ENCODE data around the gene PSMB7.

The PSMB7 gene

DNA sequence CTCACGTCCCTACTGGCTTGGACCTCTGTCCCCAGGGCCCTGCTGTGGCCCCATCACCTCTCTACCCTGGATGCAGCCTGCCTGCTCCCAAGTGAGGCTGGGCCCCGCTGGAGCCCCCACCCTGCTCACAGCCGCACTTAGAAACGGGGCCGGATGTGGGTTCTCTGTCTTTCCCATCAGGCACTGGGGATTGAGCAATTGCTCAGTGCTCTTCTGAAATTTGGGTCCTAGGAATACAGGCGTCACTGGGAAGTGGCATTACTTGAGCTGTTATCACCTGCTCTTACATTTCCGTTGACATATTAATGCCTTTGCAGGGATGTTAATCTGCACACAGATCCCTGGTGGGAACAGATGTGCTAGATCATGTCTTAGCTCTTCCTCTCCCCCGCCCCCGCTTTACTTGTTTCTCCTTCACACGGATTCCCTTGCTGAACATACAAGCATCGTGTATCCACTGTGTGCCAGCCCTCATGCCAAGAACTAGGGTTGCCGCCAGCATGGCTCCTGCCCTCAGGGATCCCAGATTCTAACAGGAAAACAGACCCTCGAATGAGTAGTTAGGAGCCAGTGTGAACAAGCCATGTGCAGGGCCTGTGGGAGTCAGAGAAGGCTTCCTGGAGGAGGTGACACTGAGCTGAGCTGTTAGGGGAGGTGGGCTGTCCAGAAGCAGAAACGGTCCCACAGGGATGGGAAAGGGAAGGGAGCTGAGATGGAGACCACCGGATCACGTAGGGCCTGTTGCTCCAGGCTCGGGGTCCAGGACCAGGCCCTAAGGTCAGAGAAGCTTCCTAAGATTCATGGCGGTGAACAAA, 92.4 kb downstream of the PSMB7 start:
- H3K4me3 ChIP-seq (ENCODE audit: low read length): no peak overlapping the region
- no peak overlapping the region for H2AFZ ChIP-seq (ENCODE audit: low read length)
- TF ChIP-seq, protein P1, sequence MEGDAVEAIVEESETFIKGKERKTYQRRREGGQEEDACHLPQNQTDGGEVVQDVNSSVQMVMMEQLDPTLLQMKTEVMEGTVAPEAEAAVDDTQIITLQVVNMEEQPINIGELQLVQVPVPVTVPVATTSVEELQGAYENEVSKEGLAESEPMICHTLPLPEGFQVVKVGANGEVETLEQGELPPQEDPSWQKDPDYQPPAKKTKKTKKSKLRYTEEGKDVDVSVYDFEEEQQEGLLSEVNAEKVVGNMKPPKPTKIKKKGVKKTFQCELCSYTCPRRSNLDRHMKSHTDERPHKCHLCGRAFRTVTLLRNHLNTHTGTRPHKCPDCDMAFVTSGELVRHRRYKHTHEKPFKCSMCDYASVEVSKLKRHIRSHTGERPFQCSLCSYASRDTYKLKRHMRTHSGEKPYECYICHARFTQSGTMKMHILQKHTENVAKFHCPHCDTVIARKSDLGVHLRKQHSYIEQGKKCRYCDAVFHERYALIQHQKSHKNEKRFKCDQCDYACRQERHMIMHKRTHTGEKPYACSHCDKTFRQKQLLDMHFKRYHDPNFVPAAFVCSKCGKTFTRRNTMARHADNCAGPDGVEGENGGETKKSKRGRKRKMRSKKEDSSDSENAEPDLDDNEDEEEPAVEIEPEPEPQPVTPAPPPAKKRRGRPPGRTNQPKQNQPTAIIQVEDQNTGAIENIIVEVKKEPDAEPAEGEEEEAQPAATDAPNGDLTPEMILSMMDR (IDR thresholded peaks at IDR 0.05; ENCODE audit: low read length): no peak
- TF ChIP-seq EZH2 (optimal IDR thresholded peaks at IDR 0.05; ENCODE audit: low read depth, low read length) (no peak), EZH2phosphoT487 (IDR thresholded peaks at IDR 0.05; ENCODE audit: low read length) (no peak)
- 0 out of 2 replicates have a peak, but pooled peaks cover 4% of the 10 kb centered on the region for H3K4me1 ChIP-seq (ENCODE audit: low read length)
- H3K79me2 ChIP-seq (ENCODE audit: low read length): no peaks in the 10 kb centered on the region
- no peak overlapping the region for H3K9ac ChIP-seq (ENCODE audit: low read length)
- H3F3A ChIP-seq (ENCODE audit: insufficient read depth, low read length): no peaks in the 10 kb centered on the region
- H3K36me3 ChIP-seq (replicated peaks; ENCODE audit: insufficient read depth, low read length): no peaks in the 10 kb centered on the region
- no peaks in the 10 kb centered on the region for H3K27me3 ChIP-seq (replicated peaks; ENCODE audit: insufficient read depth, low read length)
- no peaks in the 10 kb centered on the region for H3K9me3 ChIP-seq (replicated peaks; ENCODE audit: insufficient read depth, low read length)
- DNase-seq: no peak
- H3K9me2 ChIP-seq (replicated peaks; ENCODE audit: insufficient read depth, low read length): no peaks in the 10 kb centered on the region
- H3K4me2 ChIP-seq (ENCODE audit: low read depth, low read length): no peak overlapping the region
- no peaks in the 10 kb centered on the region for H4K20me1 ChIP-seq (ENCODE audit: insufficient read depth, low read length)
- H3K27ac ChIP-seq (ENCODE audit: low read length): no peak overlapping the region

DNA sequence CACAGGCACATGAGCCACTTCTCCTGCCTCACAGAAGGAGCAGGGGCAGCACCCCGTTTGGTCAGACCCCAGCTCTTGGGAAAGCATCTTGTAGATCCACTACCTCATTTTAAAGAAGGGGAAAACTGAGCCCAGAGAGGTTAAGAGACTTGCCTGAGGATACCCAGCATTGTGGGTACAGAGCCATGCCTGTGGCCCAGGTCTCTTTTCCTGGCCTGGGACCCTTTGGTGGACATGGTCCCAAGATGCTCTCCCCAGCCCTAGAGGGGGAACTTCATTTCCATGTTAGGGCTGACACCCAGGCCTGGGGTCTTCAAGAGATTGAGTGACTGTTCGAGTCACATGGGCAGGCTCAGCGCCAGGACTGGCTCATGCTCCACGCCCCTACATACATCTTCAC, 93.3 kb downstream of the PSMB7 start:
- H3K9me2 ChIP-seq (replicated peaks; ENCODE audit: insufficient read depth, low read length): no peaks in the 10 kb centered on the region

DNA sequence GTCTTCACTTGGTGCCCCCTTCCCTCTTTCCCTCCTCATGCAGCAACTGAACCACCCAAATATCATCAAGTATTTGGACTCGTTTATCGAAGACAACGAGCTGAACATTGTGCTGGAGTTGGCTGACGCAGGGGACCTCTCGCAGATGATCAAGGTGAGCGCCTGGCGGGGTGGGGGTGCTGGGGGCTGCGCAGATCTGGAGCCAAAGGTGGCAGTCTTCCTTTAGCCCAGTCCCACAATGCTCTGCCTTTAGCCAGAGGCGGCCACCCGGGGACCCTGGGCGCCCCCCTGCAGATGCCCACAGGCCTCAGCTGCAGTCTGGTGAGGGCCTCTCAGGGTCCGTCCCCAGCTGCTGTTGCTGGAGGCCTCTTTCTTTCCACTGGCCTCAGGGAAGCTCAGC, 93.8 kb downstream of the PSMB7 start:
- H3K27ac ChIP-seq (ENCODE audit: low read length): no peak overlapping the region
- H3K4me2 ChIP-seq (ENCODE audit: low read depth, low read length): no peak overlapping the region
- no peaks in the 10 kb centered on the region for H3F3A ChIP-seq (ENCODE audit: insufficient read depth, low read length)
- no peaks in the 10 kb centered on the region for H4K20me1 ChIP-seq (ENCODE audit: insufficient read depth, low read length)
- H3K4me3 ChIP-seq (ENCODE audit: low read length): no peak overlapping the region
- no peak for TF ChIP-seq EZH2phosphoT487 (IDR thresholded peaks at IDR 0.05; ENCODE audit: low read length)
- no peak for TF ChIP-seq EZH2 (optimal IDR thresholded peaks at IDR 0.05; ENCODE audit: low read depth, low read length)
- TF ChIP-seq, protein P1 (IDR thresholded peaks at IDR 0.05; ENCODE audit: low read length): no peak
- no peaks in the 10 kb centered on the region for H3K79me2 ChIP-seq (ENCODE audit: low read length)
- DNase-seq: no peak
- H3K36me3 ChIP-seq (replicated peaks; ENCODE audit: insufficient read depth, low read length): no peaks in the 10 kb centered on the region
- H3K27me3 ChIP-seq (replicated peaks; ENCODE audit: insufficient read depth, low read length): no peaks in the 10 kb centered on the region
- H3K9me2 ChIP-seq (replicated peaks; ENCODE audit: insufficient read depth, low read length): no peaks in the 10 kb centered on the region
- H3K9me3 ChIP-seq (replicated peaks; ENCODE audit: insufficient read depth, low read length): no peaks in the 10 kb centered on the region
- no peak overlapping the region for H2AFZ ChIP-seq (ENCODE audit: low read length)
- 0 out of 2 replicates have a peak, but pooled peaks cover 4% of the 10 kb centered on the region for H3K4me1 ChIP-seq (ENCODE audit: low read length)
- no peak overlapping the region for H3K9ac ChIP-seq (ENCODE audit: low read length)

More for the DNA sequence above, 93.3 kb downstream of the PSMB7 start:
- Histone ChIP-seq H3K4me1 (ENCODE audit: low read length) (0 out of 2 replicates have a peak, but pooled peaks cover 4% of the 10 kb centered on the region), H3F3A (ENCODE audit: insufficient read depth, low read length) (no peaks in the 10 kb centered on the region), H3K27ac (ENCODE audit: low read length) (no peak overlapping the region), H3K9me3 (replicated peaks; ENCODE audit: insufficient read depth, low read length) (no peaks in the 10 kb centered on the region), H3K79me2 (ENCODE audit: low read length) (no peaks in the 10 kb centered on the region), H2AFZ (ENCODE audit: low read length) (no peak overlapping the region), H3K36me3 (replicated peaks; ENCODE audit: insufficient read depth, low read length) (no peaks in the 10 kb centered on the region), H3K4me2 (ENCODE audit: low read depth, low read length) (no peak overlapping the region), H3K4me3 (ENCODE audit: low read length) (no peak overlapping the region), H3K9ac (ENCODE audit: low read length) (no peak overlapping the region), H3K27me3 (replicated peaks; ENCODE audit: insufficient read depth, low read length) (no peaks in the 10 kb centered on the region), H4K20me1 (ENCODE audit: insufficient read depth, low read length) (no peaks in the 10 kb centered on the region)
- TF ChIP-seq EZH2phosphoT487 (IDR thresholded peaks at IDR 0.05; ENCODE audit: low read length) (no peak), EZH2 (optimal IDR thresholded peaks at IDR 0.05; ENCODE audit: low read depth, low read length) (no peak)
- TF ChIP-seq, protein P1 (IDR thresholded peaks at IDR 0.05; ENCODE audit: low read length): no peak
- DNase-seq: no peak

Measured in MM.1S (cell line).